Spleen (tissue), 7 donors: ENCODE results near the gene ANKRD16.
"Not testable (repeated sequence)": the region's sequence is repeated elsewhere in the genome, so short reads cannot be mapped to it uniquely, and the experiment has no call there.

Source experiments
- POLR2A ChIP-seq, 3 donors: fragments of 450-650 bp; IDR thresholded peaks; one replicate each; pipeline ENCODE4 v1.5.1; 2017; ENCODE audit warnings: antibody characterized with exemption in 3 of 3, mild to moderate bottlenecking in 1 of 3
- TF ChIP-seq, protein P1 (sequence below), 11 experiments: fragments of 200-600 bp in 7 of 11; fragments of 450-650 bp in 4 of 11; sonication (generic) in 4 of 11; IDR thresholded peaks in 8 of 11; conservative IDR thresholded peaks in 3 of 11; 1 replicate in 7 of 11; 2 replicates in 4 of 11; pipeline versions ENCODE4 v1.4.0 to v1.8.0; 2016 to 2021; ENCODE audit warnings: antibody characterized with exemption in 11 of 11, inconsistent platforms in 4 of 11, mild to moderate bottlenecking in 1 of 11
- donor health status: DM: no; HTN: no; CAD: no; lungs with moderate emphysema.
- donor health status: DM: no; HTN: no; CAD: no.
- donor health status: DM: no; HTN: no; CAD: no.

DNA sequence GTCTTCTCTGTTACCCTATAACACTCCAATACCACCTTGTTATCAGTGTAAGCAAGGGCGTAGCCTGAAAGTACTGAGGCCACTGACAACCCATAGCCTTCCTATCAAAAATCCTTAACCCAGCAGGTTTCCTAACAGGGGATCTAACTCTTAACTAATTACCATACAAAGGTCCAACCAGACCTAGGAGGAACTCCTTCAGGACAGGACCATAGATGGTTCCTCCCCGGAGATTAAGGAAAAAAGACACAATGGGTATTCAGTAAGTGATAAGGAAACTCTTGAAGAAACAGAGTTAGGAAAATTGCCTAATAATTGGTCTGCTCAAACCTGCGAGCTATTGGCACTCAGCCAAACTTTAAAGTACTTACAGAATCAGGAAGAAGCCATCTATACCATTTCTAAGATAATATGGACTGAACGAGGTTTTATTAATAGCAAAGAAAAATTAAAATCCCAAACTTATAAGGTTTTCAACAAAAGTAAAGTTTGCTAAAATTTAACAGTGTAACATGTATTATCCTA, 22.5 kb downstream of the ANKRD16 start:
- TF ChIP-seq POLR2A (IDR thresholded peaks at IDR 0.05) = not testable (repeated sequence)
- TF ChIP-seq, protein P1, sequence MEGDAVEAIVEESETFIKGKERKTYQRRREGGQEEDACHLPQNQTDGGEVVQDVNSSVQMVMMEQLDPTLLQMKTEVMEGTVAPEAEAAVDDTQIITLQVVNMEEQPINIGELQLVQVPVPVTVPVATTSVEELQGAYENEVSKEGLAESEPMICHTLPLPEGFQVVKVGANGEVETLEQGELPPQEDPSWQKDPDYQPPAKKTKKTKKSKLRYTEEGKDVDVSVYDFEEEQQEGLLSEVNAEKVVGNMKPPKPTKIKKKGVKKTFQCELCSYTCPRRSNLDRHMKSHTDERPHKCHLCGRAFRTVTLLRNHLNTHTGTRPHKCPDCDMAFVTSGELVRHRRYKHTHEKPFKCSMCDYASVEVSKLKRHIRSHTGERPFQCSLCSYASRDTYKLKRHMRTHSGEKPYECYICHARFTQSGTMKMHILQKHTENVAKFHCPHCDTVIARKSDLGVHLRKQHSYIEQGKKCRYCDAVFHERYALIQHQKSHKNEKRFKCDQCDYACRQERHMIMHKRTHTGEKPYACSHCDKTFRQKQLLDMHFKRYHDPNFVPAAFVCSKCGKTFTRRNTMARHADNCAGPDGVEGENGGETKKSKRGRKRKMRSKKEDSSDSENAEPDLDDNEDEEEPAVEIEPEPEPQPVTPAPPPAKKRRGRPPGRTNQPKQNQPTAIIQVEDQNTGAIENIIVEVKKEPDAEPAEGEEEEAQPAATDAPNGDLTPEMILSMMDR (IDR thresholded peaks at IDR 0.05 in 8 of 11, conservative IDR thresholded peaks at IDR 0.05 in 3 of 11) = not testable (repeated sequence)
